Ectodermal cell (in vitro differentiated cells): ENCODE measurements around the gene AFAP1L2. TPM values are rescaled to one million over a fixed set of nuclear protein-coding genes. Genes with fewer than 3 reads are reported as not detected.

ENCODE experiments used
- H3K27ac ChIP-seq: 2 replicates; pipeline ENCODE4 v1.7.0; 2013; ENCODE audit warnings: mild to moderate bottlenecking, low read depth, low read length; ENCODE audit not compliant: insufficient read depth, poor library complexity, severe bottlenecking
- H3K27me3 ChIP-seq: 2 replicates; pipeline ENCODE4 v1.7.0; 2013; ENCODE audit warnings: mild to moderate bottlenecking, low read length; ENCODE audit not compliant: insufficient read depth, control insufficient read depth, poor library complexity, severe bottlenecking
- H3K36me3 ChIP-seq: one replicate; pipeline ENCODE4 v1.7.0; 2013; ENCODE audit warnings: low read length; ENCODE audit not compliant: control insufficient read depth, insufficient read depth
- H3K4me1 ChIP-seq: one replicate; pipeline ENCODE4 v1.7.0; 2013; ENCODE audit warnings: low read length; ENCODE audit not compliant: control insufficient read depth, insufficient read depth
- H3K4me3 ChIP-seq: 2 replicates; pipeline ENCODE4 v1.7.0; 2013; ENCODE audit warnings: low read depth, low read length, control low read depth; ENCODE audit not compliant: insufficient read depth
- H3K9me3 ChIP-seq: 2 replicates; pipeline ENCODE4 v1.7.0; 2013; ENCODE audit warnings: mild to moderate bottlenecking, low read length, moderate library complexity; ENCODE audit not compliant: control insufficient read depth
- WGBS, 2 experiments: methylation state at CpG; one replicate each; pipeline ENCODE4 v1.1.7; 2013; ENCODE audit warnings: missing lambda C conversion rate in 2 of 2; 5-methylcytosine and 5-hydroxymethylcytosine counted together
- polyA plus RNA-seq, 4 experiments: library from polyadenylated mRNA; stranded (reverse); fragments of 50-300 nt; gene quantifications; one replicate each; pipeline ENCODE4 v1.2.3, GENCODE V29; 2013

AFAP1L2 gene
- 12.5 TPM for polyA plus RNA-seq (2013, experiment 1 of 4)
- 14.3 TPM for polyA plus RNA-seq (2013, experiment 2 of 4)
- 12.3 TPM for polyA plus RNA-seq (2013, experiment 3 of 4)
- polyA plus RNA-seq (2013, experiment 4 of 4), result 12.6 TPM

GRCh38 chr10:114404171-114405010, at the start of gene AFAP1L2:
Gene AFAP1L2, minus strand, starts transcription at chr10:114404502. Its CDS starts 47 bp downstream, at chr10:114404455.
- WGBS, 2 experiments, result 1% methylated on average over 88 of the region's 88 CpGs
- peaks cover 12% of the 10 kb centered on the region for H3K4me1 ChIP-seq
- no peaks in the 10 kb centered on the region for H3K9me3 ChIP-seq
- H3K36me3 ChIP-seq, result no peaks in the 10 kb centered on the region
- no peak within 1 kb of the TSS for H3K27ac ChIP-seq
- peak within 1 kb of the TSS; percentile 44 for H3K4me3 ChIP-seq
- H3K27me3 ChIP-seq, result peaks cover 55% of the 10 kb centered on the region

GRCh38 chr10:114453576-114453975, 49.3 kb upstream of the AFAP1L2 start:
- WGBS, 2 experiments, result 93 to 94% methylated on average over 9 of the region's 9 CpGs
- no peaks in the 10 kb centered on the region for H3K9me3 ChIP-seq
- H3K27ac ChIP-seq, result no peak overlapping the region
- no peaks in the 10 kb centered on the region for H3K4me1 ChIP-seq
- H3K36me3 ChIP-seq, result no peaks in the 10 kb centered on the region
- no peak overlapping the region for H3K4me3 ChIP-seq
- H3K27me3 ChIP-seq, result no peaks in the 10 kb centered on the region

- H3K27ac ChIP-seq, result no peak overlapping the region
- no peaks in the 10 kb centered on the region for H3K36me3 ChIP-seq
- no peaks in the 10 kb centered on the region for H3K4me1 ChIP-seq
- no peak overlapping the region for H3K4me3 ChIP-seq
- no peaks in the 10 kb centered on the region for H3K27me3 ChIP-seq
- H3K9me3 ChIP-seq, result no peaks in the 10 kb centered on the region
- WGBS, 2 experiments, result 100% methylated on average over 1 to 2 of the region's 2 CpGs
Observed at GRCh38 chr10:114448897-114449296, 44.6 kb upstream of the AFAP1L2 start.

GRCh38 chr10:114445332-114445731, 41.0 kb upstream of the AFAP1L2 start:
- no peaks in the 10 kb centered on the region for H3K36me3 ChIP-seq
- 89 to 90% methylated on average over 6 of the region's 6 CpGs for WGBS, 2 experiments
- no peak overlapping the region for H3K4me3 ChIP-seq

GRCh38 chr10:114444819-114445218, 40.5 kb upstream of the AFAP1L2 start:
- no peaks in the 10 kb centered on the region for H3K36me3 ChIP-seq

More at GRCh38 chr10:114445332-114445731, 41.0 kb upstream of the AFAP1L2 start:
- no peak overlapping the region for H3K27ac ChIP-seq
- H3K4me1 ChIP-seq, result no peaks in the 10 kb centered on the region
- no peaks in the 10 kb centered on the region for H3K9me3 ChIP-seq
- H3K27me3 ChIP-seq, result no peaks in the 10 kb centered on the region

GRCh38 chr10:114442091-114442630, 37.9 kb upstream of the AFAP1L2 start:
- 71 to 74% methylated on average over 4 of the region's 4 CpGs for WGBS, 2 experiments
- H3K9me3 ChIP-seq, result no peaks in the 10 kb centered on the region
- H3K4me3 ChIP-seq, result no peak overlapping the region
- H3K27me3 ChIP-seq, result no peaks in the 10 kb centered on the region
- no peaks in the 10 kb centered on the region for H3K4me1 ChIP-seq
- no peak overlapping the region for H3K27ac ChIP-seq
- peaks cover 5% of the 10 kb centered on the region for H3K36me3 ChIP-seq

More at GRCh38 chr10:114444819-114445218, 40.5 kb upstream of the AFAP1L2 start:
- Histone ChIP-seq H3K4me1 (no peaks in the 10 kb centered on the region), H3K9me3 (no peaks in the 10 kb centered on the region), H3K4me3 (no peak overlapping the region), H3K27me3 (no peaks in the 10 kb centered on the region), H3K27ac (no peak overlapping the region)

- Histone ChIP-seq H3K4me1 (no peaks in the 10 kb centered on the region), H3K27ac (no peak overlapping the region), H3K4me3 (no peak overlapping the region), H3K9me3 (no peaks in the 10 kb centered on the region), H3K27me3 (no peaks in the 10 kb centered on the region), H3K36me3 (peaks cover 5% of the 10 kb centered on the region)
- WGBS, 2 experiments, result 93 to 96% methylated on average over 1 of the region's 1 CpG
Observed at GRCh38 chr10:114441107-114441506, 36.8 kb upstream of the AFAP1L2 start.

- H3K9me3 ChIP-seq, result no peaks in the 10 kb centered on the region
- no peak overlapping the region for H3K4me3 ChIP-seq
- no peak overlapping the region for H3K27ac ChIP-seq
- H3K27me3 ChIP-seq, result no peaks in the 10 kb centered on the region
- H3K36me3 ChIP-seq, result peaks cover 5% of the 10 kb centered on the region
- WGBS, 2 experiments, result 82 to 83% methylated on average over 8 to 9 of the region's 9 CpGs
- H3K4me1 ChIP-seq, result no peaks in the 10 kb centered on the region
Observed at GRCh38 chr10:114437473-114438292, 33.4 kb upstream of the AFAP1L2 start.

- 93 to 96% methylated on average over 2 of the region's 2 CpGs for WGBS, 2 experiments
- Histone ChIP-seq H3K4me3 (no peak overlapping the region), H3K4me1 (no peaks in the 10 kb centered on the region), H3K9me3 (no peaks in the 10 kb centered on the region), H3K27me3 (no peaks in the 10 kb centered on the region), H3K36me3 (peaks cover 5% of the 10 kb centered on the region), H3K27ac (no peak overlapping the region)
Observed at GRCh38 chr10:114436941-114437340, 32.6 kb upstream of the AFAP1L2 start.
